Hematopoietic multipotent progenitor cell treated with erythropoietin and hydrocortisone succinate and interleukin-3 and kit ligand, for 8 days (in vitro differentiated cells): ENCODE measurements around the gene CHN1.
A peak's percentile ranks its signal among the peaks of the same experiment; 100 is the strongest.

Experiments
- DNase-seq: peaks from one replicate; pipeline ENCODE4 v3.0.0-alpha.2; 2015

Gene CHN1

DNA sequence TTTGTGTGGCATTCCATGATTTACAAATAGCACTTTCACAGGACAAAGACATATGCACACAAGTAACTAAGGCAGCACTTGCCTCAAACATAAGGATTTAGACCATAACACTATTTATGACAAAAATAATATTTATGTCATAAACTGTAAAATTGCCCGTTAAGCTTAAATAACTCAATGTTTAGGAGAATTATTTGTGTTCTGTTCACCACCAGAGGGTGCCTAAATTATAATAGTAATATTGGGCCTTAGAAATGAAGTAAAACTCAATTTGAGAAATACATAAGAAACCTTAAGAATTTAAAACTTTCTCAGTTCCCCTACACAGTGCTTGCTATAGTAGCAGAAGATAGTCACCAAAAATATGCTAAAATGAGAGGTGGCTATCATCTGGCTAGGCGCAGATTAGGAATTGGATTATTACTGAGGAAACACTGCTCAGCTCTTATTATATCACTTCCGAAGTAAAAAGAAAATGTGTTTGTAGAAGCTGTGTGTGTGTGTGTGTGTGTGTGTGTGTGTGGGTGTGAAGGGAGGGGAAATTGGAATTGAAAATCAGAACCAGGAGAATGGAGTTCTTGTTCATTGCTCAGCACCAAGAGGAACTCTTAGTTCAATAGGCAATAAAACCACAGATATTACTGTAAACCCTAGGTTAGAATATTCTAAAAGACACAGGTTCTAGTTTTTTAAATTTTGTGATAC is 4.9 kb upstream of the CHN1 start:
- DNase-seq, result no peak

DNA sequence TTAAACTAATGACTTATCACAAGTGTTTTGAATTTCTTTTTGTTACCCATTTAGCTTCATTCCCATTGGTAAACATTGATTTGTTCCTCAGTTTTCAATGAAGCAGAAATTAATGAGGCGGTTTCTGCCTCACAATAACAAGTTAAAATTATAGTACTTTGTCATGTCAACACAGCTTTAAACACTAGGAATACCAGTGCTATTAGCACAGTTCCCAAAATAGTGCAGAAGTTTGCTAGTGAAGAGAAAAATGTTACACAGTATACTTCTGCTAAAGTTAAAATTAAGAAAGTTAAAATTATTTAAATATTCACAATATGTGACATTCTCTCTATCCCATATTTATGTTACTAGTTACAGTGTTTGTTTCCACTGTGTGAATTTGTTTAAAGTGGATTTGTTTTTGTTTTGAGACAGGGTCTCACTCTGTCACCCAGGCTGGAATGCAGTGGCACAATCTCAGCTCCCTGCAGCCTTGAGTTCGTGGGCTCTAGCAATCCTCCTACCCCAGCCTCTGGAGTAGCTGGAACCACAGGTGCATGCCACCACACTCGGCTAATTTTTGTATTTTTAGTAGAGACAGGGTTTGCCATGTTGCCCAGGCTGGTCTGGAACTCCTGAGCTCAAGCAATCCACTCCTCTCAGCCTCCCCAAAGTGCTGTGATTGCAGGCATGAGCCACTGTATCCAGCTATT is 3.8 kb upstream of the CHN1 start:
- no peak for DNase-seq

DNA sequence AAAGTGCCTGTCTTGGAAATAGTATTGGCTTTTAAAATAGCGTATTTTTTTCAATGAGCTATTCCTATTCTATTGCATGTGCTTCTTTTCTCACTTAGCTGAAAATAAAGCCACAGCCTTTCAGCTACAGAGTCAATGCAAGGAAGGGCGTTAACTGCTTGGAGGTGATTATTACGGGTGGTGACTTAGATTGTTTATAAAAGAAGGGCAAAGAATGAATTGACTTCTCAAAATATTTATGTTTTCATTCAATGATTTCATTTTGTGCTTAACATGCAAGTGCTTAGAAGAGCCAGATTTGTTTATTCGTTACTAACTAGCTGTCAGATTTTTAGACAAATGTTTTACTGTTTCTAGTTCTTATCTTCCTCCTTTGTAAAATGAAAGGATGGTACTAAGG is 2.8 kb upstream of the CHN1 start:
- no peak for DNase-seq

DNA sequence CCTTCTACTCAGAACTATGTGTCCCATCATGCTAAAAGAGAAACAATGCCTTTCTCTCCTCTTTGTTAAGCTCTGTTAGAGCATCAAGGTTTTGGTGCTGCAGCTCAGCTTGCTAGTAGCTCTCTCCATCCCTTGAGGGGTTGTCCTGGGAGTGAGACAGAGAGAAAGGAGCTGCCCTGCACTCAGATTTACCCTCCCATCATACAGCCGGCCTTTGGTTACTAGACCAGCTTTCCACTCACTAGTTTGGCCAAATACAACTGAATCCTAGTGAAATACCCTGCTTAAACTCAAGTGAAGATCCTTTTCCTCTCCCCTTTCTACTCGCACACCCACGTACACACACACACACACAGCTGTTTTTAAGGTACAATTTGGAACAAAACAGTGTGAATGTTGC is 2.3 kb upstream of the CHN1 start:
- DNase-seq, result no peak

DNA sequence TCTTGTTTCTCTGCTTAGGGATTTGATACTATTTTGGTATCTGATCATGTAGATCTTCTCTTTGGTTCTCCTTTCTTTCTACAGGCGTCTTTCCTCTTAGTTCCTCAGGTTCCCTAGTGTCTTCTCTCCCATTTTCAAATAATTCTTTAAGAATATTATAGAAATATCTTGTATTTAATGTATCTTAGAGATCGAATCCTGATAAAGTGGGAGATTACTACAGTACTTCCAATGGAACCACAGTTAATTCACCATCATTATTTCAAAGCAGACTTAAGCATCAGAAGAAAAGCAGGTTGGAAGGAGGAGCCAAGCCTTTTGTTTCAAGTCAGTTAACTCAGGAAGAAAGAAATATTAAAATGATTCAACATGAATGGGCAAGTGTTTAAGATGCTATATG is 1.1 kb upstream of the CHN1 start:
- DNase-seq, result no peak

DNA sequence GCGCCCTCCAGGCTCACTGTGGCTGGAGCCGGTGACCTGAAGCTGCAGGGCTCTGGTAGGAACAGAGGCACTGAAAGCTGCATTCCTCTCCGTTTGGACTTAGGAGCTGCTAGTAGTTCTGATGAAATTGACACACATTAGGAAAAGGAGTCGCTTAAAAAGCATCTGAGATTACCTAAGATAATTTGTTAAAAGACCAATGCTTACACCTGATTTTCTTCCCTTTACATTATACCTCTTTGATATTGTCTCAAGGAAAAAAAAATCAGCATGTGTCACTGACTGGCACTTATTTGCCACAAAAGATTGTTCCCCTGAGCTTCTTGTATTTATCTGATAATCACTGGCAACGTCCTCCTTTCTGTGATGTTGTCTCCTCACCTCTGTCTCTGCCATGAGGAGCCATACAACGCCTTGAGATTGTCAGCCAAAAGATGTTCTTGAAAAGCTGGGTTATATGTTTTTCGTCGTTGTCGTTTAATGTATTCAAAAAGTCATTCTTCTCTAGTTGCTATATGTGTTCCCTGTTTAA is 618 bp upstream of the CHN1 start:
- DNase-seq, result no peak

DNA sequence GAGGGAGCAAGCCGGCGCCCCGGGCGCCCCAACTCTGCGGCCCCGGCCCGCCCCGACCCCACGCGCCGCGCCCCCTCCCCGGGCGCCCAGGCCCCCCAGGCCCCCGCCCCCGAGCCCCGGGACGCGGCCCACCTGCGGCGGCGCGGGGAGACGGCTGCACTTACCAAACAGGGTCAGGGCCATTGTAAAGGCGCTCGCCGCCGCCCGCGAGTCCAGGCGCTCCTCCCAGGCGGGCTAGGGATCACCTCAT is 526 bp downstream of the CHN1 start:
- DNase-seq, result no peak

DNA sequence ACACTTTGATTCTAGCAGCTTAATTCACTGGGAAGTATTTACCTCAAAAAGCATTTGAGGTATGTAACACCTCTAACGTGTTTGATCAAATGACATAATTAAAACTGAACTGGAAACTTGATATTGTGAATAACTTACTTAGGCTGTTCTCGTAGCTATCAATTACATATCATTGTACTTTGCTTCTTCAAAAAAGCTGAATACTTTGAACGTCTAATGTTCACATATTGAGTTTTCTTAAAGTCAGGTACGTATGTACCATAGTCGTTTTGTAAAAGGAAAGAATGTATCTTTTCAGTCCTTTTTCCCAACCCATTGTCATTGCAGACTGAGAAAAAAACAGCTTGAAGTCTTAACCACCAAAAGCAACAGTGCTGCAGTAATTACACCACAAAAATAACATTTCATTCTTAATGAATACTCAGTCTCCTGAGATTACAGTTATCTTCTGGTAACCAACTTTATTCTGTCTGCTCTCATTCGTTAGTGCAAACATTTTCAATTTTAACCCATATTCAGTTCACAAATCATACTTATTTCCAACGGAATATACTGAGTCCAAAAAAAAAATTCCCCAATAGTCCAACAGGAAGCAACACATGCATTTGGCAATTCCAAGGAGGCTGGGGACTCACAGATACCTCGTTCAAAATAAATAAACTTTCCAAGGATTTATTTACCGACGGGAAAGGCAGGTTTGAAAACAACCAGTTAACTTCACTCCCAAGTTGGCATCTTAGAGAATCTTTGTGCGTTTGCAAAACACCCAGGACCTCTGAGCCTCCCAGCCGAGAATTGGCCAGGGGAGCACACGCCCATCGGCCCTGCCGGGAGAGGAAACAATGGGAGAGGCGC is 1.1 kb downstream of the CHN1 start:
- no peak for DNase-seq

DNA sequence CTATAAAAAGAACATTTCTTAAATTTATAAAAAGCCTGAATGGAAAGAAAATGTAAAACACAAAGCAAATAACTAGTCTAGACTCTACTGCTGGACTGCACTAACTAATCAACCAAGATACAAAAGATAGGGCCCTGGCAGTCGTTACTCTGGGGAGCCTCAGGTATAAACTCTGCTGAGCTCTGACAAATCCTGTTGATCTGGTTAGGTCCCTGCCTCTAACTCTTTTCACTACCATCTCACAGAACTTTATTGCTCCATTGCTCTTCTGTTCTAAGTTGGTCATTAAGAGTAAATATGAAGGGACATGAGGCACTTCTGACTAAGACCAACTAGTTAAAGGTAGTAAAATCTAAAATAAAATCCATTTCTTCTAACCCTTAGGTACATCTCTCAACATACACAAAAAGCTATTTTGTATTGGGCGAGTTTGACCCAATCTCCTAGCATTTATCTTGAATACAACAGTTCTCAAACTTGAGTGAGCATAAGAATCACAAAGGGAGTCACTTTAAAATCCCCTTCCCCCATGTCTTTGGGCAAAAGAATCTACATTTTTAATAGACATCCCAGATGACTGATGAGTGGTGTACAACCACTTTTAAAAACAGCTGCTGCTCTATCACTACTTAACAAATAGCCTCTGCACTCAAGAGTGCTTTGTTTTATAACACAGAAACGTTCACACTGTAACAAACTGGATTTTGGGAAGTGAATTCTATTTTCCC is 2.5 kb downstream of the CHN1 start:
- no peak for DNase-seq

DNA sequence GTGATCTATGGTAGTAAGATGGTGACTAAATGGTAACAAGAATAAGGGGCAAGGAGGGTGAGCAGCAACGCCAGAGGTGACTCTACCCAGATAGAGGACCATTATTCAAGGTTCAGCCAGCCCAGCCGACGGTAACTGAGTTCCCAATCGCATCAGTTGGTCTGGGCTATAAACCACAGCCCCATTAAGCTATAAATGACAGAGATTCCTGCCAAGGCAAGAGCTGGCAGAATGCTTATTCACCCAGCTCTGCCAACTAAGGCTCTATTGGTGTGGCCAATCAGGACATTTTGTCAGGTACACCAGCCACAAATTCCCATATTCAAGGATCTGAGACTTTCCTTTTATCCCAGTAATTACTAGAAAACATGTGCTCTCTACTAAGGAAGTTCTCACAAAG is 3.6 kb downstream of the CHN1 start:
- DNase-seq, result no peak

DNA sequence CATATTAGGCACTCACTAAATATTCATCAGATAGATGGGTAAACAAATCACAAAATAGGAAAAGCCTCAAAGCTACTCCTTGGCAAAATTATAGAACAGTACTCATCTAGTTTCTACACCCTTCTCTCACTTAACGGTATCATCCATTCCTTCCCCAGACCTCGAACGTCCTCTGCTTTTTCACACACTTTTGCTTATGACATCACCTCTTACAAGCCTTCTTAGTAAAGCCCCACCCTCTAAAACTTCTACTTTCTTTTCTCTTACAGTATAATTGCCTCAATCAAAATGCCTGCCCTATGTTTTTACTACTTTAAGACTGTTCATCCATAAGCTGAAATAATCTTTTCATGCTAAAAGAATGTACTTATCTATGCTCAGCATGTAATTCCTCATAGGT is 8.1 kb downstream of the CHN1 start:
- DNase-seq, result no peak

DNA sequence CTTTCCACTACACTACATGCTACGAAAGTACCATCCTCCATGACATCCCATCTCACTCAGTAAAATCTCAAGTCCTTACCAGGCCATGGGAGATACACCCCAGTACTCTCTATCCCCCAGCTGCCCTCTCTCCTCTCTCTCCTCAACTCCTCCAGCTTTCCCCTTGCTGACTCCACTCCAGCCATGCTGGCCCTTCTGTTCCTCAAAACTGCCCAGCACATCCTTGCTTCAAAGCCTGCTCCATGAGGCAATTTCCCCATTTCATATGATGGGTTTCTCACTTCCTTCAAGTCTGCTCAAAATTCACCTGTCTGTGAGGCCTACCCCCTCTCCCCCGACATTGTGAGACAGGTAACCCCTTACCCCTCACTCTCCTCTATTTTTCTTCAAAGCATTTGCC is 8.6 kb downstream of the CHN1 start:
- DNase-seq, result no peak

DNA sequence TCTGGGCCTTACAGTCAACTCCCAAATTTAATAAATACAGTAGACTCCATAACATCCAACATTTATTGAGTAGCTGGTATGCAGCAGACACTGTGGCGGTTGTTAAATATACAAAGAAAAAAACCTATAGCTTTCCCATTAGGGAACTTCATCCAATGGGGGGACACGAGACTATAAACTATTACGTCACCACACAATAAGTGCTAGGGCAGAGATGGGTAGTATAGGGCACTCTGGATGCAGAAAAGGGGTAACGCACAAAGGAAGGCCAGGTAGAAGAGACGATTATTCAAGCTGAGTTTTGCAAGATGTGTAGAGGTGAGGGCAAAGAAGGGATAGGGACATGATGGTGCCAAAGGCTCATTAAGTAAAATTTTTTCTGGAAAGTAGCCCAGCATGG is 10.8 kb downstream of the CHN1 start:
- DNase-seq, result no peak

DNA sequence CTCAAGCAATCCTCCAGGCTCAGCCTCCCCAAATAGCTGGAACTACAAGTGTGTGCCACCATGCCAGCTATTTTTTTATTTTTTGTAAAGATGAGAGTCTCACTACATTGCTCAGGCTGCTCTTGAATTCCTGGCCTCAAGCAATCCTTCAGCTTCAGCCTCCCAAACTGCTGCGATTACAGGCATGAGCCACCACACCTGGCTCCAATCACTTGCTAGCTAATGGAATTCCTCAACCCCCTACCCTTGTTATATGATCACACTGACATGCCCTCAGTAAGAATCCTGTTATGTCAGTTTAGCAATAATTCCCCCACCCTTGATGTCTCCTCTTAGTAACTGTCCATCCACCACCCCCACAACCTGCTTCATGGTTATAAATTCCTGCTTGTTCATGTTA is 12.3 kb downstream of the CHN1 start:
- DNase-seq, result no peak

DNA sequence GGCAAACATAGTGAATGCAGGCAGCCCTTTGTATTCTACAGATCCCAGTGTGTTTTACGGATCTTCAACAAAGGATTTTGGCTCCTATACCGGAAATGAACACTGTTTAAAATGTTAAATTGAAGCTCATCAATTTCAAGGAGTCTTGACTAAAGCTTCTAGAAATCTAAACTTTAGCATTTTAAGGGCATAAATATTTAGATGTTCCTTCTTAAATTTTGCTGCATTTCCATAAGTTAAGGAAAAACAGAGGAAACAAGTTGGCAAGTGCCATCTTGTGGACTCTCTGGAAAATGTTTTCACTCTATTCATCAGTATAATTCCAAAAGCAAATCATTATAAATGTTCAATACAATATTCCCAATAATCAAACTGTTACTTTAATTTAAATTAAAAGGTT is 19.6 kb downstream of the CHN1 start:
- peak; percentile 6 for DNase-seq

DNA sequence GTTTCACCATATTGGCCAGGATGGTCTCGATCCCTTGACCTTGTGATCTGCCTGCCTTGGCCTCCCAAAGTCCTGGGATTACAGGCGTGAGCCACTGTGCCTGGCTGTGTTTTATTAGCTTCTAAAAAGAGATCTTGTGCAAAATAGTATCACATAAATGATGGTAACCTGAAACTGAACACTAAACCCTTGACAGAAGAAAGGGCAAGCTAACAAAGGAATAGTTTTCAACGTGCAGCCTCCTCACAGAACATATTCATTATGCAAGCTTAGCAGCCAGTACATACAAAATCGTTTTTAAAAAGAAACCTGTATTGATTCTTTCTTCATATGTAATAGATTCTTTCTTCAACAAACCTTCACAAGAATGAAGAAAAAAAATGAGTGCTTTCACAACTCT is 20.6 kb downstream of the CHN1 start:
- DNase-seq, result no peak

DNA sequence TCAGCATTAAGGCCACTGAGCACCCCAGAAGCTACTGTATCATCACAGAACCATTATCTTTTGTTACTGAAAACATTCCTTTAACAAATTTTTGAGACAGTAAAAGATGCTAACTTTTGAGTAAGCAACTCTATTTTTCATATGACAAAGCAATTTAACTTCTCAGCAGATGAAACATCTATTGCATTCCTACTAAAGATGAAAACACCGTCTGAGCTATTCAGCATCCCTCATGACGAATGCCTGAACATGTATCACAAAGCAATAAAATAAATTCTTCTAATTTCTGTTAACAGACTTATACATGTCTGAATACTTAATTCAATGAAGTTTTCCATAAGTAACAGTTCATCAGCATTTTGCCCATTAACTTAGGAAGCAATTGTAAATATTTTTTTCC is 23.9 kb downstream of the CHN1 start:
- no peak for DNase-seq

DNA sequence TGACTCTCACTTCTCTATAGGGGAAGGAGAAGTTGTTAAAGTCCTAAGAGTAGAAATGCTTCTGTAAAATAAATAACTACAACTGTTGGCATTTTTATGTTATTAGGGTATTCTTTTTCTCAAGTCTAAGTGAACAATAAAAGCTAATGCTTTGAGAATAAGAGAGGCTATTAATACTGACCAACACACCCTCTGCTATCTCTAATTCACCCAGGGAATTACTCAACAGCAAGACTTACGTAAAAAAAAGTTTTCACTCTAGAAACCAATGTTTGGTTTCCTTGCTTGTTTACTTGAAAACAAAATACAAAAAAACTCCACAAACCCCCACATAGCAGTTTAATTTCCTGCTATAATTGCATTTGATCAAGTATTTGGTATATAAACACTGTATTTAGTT is 25.2 kb downstream of the CHN1 start:
- no peak for DNase-seq

DNA sequence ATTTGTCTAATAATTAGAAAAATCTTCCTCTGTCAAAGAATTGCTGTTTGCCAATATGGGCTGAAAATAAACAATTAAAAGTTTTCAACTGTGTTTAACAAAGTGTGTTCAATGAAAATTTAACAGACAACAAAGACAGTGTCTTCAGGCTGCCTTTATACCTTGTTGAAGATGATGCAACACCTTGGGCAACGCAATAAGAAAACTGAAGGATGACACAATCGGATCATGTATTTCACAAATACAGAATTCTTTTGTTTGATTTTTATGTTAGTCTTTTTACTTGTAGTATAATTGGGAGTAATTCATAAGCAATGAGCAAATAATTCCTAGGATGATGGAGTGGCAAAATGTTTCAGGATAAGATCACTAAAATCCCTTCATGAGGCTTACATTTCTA is 27.8 kb downstream of the CHN1 start:
- no peak for DNase-seq

DNA sequence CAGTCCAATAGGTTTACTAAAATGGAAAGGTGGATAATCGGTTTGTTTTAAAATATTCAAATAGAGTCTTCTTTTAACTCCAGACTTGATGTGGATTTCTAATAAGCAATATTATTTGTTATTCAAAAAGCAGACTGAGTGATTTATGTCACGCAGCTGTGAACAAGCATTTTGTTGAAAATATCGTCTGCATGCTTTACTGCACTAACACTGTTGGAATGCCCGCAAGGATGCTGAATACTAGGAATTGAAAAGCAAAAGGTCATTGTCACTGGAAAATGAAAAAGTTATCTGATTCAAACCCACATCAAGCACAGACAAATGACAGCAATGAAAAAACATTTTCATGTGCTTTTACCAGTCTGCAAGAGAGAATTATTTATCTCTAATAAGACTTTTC is 31.1 kb downstream of the CHN1 start:
- no peak for DNase-seq

DNA sequence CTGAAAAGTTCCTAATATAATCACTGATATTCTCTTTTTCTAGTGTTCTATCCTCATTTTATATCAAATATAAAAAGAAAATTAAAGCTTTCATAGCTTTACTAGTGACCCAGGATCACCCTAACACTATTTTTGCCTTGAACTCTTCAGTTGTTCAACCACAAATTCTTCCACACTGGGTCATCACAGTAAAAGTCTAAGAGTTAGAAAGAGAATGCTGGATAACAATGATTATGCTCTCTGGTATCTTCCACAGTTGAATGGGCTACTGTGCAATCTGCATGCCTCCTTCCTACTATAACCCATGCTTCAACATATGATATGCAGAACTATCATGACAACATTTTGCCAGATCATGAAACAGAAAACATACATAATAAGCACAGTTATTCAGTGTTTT is 32.3 kb downstream of the CHN1 start:
- DNase-seq, result no peak

DNA sequence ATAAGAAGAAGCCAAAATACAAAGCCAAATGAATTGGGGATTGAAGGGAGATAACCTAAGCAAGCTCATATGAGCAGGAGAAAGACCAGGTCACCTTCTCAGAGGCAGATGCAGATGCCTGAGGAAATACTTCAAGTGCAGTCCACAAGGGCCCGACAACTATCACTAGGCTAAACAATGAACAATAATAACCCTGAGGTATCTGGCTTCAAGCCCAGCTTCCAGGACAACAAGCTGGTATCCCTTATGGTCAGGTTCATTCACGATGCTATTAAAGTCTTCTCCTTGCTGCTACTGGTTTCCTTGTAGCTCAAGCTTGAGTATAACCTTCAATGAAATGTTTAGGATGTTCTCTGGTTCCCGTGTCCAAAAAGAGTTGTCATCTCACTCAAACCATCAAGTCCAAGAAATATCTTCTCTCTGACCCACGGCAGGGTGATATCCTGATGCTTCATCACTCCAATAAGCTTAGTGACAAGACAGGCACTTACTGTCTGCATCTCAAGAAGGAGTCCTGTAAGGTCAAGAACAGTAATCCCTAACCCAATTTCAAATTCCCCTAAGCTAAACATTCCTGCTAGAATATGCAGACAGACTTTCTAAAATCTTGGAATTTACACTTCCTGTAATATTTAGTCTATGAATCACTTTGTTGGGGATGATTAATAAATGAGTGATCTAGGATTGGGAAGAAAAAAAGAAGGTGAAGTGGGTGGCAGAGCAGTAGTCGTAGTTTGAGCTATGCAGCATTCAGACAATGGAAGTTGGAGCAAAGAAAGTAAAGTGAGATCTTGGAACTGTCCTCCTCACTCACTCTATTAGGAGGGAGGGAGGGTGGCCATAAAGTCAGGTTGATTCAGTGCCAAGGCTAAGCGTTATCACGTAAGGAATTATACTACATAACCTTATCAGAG is 33.1 kb downstream of the CHN1 start:
- DNase-seq, result peak; percentile 14
